LNCaP clone FGC (cell line): ENCODE data around the gene TFDP2.
"Not testable (repeated sequence)": the region's sequence is repeated elsewhere in the genome, so short reads cannot be mapped to it uniquely, and the experiment has no call there.

Source experiments
- DNase-seq: peaks from one replicate; pipeline ENCODE4 v3.0.0-alpha.2; 2011; ENCODE audit warnings: low read depth
- H3K4me3 ChIP-seq: 2 replicates; pipeline ENCODE4 v1.5.1; 2011; ENCODE audit warnings: mild to moderate bottlenecking, low read depth, low read length, control low read depth
- TF ChIP-seq, protein P1 (sequence below): IDR thresholded peaks from 2 replicates; pipeline ENCODE4 v1.5.1; 2012; ENCODE audit warnings: mild to moderate bottlenecking; ENCODE audit not compliant: control insufficient read depth, insufficient read depth; ENCODE audit errors: extremely low read depth

Gene TFDP2

GRCh38 chr3:142007710-142008399 is 141.5 kb downstream of the TFDP2 start:
- TF ChIP-seq, protein P1, sequence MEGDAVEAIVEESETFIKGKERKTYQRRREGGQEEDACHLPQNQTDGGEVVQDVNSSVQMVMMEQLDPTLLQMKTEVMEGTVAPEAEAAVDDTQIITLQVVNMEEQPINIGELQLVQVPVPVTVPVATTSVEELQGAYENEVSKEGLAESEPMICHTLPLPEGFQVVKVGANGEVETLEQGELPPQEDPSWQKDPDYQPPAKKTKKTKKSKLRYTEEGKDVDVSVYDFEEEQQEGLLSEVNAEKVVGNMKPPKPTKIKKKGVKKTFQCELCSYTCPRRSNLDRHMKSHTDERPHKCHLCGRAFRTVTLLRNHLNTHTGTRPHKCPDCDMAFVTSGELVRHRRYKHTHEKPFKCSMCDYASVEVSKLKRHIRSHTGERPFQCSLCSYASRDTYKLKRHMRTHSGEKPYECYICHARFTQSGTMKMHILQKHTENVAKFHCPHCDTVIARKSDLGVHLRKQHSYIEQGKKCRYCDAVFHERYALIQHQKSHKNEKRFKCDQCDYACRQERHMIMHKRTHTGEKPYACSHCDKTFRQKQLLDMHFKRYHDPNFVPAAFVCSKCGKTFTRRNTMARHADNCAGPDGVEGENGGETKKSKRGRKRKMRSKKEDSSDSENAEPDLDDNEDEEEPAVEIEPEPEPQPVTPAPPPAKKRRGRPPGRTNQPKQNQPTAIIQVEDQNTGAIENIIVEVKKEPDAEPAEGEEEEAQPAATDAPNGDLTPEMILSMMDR, result no peak
- no peak for DNase-seq
- no peak overlapping the region for H3K4me3 ChIP-seq

DNA sequence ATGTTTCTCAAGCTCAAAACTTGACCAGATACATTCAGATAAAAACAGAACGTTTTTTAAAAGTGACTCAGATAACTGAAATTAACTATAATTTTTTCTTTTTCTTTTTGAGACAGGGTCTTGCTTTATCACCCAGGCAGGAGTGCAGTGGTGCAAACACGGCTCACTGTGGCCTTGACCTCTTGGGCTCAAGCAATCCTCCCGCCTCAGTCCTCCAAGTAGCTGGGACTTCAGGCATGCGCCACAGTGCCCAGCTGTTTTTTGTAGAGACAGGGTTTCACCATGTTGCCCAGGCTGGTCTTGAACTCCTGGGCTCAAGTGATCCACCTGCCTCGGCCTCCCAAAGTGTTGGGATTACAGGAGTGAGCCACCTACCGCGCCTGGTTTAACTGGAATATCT is 144.4 kb downstream of the TFDP2 start:
- DNase-seq, result not testable (repeated sequence)

DNA sequence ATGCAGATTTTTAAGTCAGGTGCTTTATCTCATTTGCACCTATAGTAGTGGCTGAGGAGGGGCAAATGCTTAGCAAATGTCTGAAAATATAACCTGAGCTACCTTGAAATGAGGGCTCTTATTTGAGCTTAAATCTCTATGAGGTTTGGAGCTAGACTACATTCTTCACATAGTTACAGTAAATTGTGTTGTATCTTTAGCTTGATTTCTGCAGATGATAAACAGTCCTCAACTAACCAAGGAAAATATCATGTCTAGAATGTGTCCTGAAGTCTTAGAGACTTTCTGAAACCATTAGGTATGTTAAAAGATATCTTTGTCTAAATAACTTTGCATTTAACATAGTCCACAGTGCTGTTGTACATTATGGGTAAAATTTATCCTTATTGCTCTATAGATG is 145.3 kb downstream of the TFDP2 start:
- TF ChIP-seq, protein P1, result no peak
- no peak for DNase-seq
- H3K4me3 ChIP-seq, result no peak overlapping the region

More for the DNA sequence above, 144.4 kb downstream of the TFDP2 start:
- not testable (repeated sequence) for H3K4me3 ChIP-seq

DNA sequence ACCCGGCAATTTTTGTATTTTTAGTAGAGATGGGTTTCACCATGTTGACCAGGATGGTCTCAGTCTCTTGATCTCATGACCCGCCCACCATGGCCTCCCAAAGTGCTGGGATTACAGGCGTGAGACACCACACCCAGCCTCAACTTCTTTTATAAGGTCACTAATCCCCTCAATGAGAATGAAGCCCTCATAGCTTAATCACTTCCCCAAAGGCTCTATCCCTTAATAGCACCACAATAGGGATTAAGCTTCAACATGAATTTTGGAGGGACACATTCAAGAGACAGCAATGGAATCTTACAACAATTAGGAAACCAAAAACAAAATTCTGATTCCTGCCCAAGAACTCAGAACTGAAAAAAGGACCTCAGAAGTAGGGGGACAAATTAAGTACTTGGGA is 146.1 kb downstream of the TFDP2 start:
- no peak for DNase-seq
- TF ChIP-seq, protein P1, result no peak
- H3K4me3 ChIP-seq, result no peak overlapping the region

DNA sequence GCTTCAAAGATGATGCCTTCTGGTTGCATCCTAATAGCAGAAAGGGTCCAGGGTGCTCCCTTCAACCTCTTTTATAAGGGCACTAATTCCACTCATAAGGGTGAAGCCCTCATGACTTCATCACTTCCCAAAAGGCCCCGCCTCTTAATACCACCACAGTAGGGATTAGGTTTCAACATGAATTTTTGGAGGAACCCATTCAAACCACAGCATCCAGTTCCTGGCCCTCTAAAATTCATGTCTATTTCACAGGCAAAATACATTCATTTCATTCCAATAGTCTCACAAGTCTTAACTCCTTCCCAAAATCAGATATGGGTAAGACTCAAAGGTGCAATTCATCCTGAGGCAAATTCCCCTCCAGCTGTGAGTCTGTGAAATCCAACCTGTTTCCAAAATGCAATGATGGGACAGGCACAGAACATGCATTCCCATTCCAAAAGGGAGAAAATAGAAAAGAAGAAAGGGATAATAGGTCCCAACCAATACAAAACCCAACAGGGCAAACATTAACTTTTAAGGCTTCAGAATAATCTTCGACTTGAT is 148.9 kb downstream of the TFDP2 start:
- no peak overlapping the region for H3K4me3 ChIP-seq
- DNase-seq, result no peak
- TF ChIP-seq, protein P1, result no peak

DNA sequence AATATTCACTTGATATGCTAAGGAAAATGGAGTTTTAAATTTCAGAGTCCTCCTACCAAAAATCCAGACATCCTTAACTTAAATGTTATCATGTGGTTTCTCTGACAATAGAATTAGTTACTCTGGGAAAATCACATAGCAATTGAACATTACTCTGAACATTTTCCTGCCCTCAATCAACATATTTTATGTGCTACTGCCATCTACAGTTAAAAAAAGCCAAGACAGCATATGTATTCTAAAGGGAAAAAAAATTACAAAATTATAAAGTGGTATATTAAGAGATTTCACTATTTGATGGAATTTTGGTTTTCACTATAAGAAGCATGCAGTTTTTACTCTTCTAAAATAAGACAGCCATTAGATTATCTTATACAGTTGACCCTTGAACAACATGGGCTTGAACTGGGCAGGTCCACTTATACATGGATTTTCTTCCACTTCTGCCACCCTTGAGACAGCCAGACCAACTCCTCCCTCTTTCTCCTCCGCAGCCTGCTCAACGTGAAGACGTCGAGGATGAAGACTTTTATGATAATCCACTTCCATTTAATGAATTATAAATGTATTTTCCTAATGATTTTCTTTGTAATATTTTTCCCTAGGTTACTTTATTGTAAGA is 150.6 kb downstream of the TFDP2 start:
- no peak for DNase-seq
- H3K4me3 ChIP-seq, result no peak overlapping the region
- TF ChIP-seq, protein P1, result peak; percentile 27; the same call in 1 of the 2 replicates

DNA sequence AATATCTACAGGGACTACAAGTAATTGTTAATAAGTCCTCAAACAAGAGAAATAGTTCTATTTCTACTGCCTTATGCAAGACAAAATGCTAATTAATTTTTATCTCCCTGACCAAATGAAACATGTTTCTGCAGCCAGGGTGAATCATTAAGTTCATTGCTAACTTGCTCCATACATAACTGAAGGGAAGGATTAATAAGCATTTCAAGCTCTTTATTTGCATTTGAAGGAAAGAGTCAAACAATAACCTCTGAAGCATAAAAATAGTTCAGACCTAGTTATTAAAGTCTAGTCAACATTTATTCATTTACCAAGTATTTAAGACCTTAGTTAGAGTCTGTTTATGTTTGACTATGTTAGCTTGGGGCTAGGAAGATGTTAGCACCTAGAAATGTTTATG is 152.9 kb downstream of the TFDP2 start:
- no peak for DNase-seq
- no peak overlapping the region for H3K4me3 ChIP-seq
- TF ChIP-seq, protein P1, result no peak
